Fibroblast of villous mesenchyme (primary cell): ENCODE data around the gene RB1. TPM values are rescaled to one million over a fixed set of nuclear protein-coding genes. Genes with fewer than 3 reads are reported as not detected.
"Not testable (repeated sequence)": the region's sequence is repeated elsewhere in the genome, so short reads cannot be mapped to it uniquely, and the experiment has no call there.

ENCODE experiments used
- DNase-seq: peaks from one replicate; pipeline ENCODE4 v3.0.0-alpha.2; 2010; ENCODE audit warnings: low read depth
- H3K4me3 ChIP-seq: 2 replicates; pipeline ENCODE4 v1.5.1; 2011; ENCODE audit warnings: low read depth, mild to moderate bottlenecking, low read length
- total RNA-seq: library from RNA; depleted of rRNA; stranded (reverse); fragments of >200 nt; gene quantifications from 2 replicates; pipeline ENCODE4 v1.2.3, GENCODE V29; 2012
- TF ChIP-seq, protein P1 (sequence below): IDR thresholded peaks from 2 replicates; pipeline ENCODE4 v1.5.1; 2012; ENCODE audit warnings: low read depth, mild to moderate bottlenecking, low read length; ENCODE audit not compliant: insufficient read depth

The RB1 gene
- total RNA-seq, 1 donor: 50.5 TPM

- TF ChIP-seq, protein P1, sequence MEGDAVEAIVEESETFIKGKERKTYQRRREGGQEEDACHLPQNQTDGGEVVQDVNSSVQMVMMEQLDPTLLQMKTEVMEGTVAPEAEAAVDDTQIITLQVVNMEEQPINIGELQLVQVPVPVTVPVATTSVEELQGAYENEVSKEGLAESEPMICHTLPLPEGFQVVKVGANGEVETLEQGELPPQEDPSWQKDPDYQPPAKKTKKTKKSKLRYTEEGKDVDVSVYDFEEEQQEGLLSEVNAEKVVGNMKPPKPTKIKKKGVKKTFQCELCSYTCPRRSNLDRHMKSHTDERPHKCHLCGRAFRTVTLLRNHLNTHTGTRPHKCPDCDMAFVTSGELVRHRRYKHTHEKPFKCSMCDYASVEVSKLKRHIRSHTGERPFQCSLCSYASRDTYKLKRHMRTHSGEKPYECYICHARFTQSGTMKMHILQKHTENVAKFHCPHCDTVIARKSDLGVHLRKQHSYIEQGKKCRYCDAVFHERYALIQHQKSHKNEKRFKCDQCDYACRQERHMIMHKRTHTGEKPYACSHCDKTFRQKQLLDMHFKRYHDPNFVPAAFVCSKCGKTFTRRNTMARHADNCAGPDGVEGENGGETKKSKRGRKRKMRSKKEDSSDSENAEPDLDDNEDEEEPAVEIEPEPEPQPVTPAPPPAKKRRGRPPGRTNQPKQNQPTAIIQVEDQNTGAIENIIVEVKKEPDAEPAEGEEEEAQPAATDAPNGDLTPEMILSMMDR: no peak
- DNase-seq: no peak
- H3K4me3 ChIP-seq: no peak overlapping the region
Observed at GRCh38 chr13:48426052-48426451, 122.5 kb downstream of the RB1 start.

DNA sequence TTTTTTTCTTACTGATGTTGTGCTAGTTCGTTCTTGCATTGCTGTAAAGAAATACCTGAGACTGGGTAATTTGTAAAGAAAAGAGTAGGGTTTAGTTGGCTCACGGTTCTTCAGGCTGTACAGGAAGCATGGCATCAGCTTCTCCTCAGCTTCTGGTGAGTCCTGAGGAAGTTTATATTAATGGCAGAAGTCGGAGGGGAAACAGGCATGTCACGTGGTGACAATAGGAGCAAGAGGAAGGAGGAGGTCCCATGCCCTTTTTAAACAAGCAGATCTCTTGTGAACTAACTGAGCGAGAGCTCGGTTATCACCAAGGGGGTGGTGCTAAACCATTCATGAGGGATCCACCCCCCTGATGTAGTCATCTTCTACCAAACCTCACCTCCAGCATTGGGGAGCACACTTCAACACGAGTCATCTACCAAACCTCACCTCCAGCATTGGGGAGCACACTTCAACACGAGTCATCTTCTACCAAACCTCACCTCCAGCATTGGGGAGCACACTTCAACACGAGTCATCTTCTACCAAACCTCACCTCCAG is 123.3 kb downstream of the RB1 start:
- DNase-seq, H3K4me3 ChIP-seq: not testable (repeated sequence)

GRCh38 chr13:48429036-48429435 is 125.5 kb downstream of the RB1 start:
- no peak overlapping the region for H3K4me3 ChIP-seq
- TF ChIP-seq, protein P1: no peak
- DNase-seq: no peak

- H3K4me3 ChIP-seq: no peak overlapping the region
- no peak for DNase-seq
- TF ChIP-seq, protein P1: no peak
Observed at GRCh38 chr13:48429886-48430285, 126.3 kb downstream of the RB1 start.

DNA sequence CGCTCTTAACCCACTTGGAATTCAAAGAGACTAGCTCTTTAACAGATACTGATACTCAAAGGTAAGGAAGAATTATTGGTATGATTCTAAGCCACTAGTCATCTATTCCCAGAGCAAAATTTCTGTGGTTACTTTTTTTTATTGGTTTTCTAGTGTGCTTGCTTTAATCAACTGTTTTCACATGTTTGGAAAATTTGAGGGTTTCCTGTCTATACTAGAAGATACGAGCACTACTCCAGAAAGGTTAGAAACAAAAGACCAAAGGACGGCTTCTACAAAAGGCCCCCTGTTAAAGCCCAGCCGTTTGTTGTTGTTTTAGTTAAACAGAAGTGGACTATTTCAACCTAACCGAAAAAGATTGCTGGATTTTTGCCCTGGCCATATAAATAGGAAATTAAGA is 127.9 kb downstream of the RB1 start:
- peak; percentile 74 for DNase-seq
- no peak overlapping the region for H3K4me3 ChIP-seq
- TF ChIP-seq, protein P1: no peak

DNA sequence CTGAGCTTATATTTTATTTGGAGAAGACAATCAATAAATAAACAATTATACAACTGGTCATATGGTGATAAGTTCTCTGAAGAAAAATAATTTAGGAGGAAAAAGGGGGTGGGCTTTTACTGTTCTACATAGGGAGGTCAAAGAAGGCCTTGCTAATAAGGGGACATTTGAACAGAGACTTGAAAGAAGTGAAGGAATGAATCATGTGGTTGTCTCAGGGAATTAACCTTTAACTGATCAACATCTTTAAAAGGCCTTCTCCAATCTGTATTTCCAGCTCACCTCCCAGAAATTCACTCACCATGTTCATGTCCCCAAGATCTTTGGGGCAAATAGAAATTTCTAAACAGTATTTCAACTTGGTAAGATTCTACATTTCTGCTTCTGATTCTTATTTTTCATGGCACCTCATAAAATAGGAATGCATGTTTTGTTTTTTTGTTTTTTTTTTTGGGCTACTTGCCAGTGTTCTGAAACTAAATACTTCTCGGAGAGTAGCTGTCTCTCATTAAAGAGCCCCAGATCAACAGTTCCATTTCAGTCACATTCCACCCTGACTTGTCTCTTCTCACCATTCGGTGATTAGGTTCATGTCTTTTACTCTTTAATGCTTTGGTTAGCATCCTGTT is 128.6 kb downstream of the RB1 start:
- H3K4me3 ChIP-seq: no peak overlapping the region
- peak; percentile 59 for DNase-seq
- TF ChIP-seq, protein P1: no peak

- H3K4me3 ChIP-seq: no peak overlapping the region
- DNase-seq: no peak
- TF ChIP-seq, protein P1: no peak
Observed at GRCh38 chr13:48434200-48434599, 130.6 kb downstream of the RB1 start.
